ENCODE measurements around the gene PSMG3. TPM values are rescaled to one million over a fixed set of nuclear protein-coding genes. Genes with fewer than 3 reads are reported as not detected.

The PSMG3 gene
- total and polyA plus RNA-seq, 2 experiments from 2014 or later: 28.3 to 84.8 TPM

DNA sequence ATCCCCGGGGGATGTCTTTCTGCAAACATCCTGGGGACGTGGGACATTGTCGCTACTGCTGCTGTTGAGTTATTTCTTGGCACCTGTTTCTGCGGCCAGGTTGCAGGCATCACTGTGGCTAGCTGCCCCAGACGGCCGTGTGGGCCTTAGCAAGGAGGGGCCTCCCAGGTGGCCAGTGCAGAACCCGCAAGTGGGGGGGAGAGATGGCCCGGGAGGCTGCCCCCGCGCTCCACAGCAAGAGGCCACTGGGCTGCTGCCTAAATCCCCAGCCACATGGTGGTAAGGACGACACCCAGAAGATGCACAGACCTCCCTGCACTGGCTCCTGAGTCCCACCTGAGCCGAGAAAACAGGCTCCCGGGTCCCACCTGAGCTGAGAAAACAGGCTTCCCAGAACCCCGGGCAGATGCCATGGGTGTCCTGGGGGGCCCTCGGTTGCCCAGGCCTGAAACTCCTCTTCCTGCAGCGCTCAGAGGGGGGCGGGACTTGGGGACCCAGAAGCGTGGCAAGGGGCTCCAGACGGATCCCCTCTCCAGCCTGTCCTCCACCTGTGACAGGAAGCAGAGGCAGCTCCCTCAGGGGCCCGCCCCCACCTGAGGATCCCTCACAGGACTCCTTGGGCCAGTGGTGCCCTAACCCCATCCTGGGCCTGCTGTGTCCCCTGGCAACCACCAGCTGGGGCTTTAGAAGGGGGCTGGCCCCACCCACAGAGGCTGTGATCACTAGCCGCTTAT lies 40.3 kb downstream of the PSMG3 start:
- Histone ChIP-seq H3K27me3 (ENCODE audit: insufficient read depth) (no peaks in the 10 kb centered on the region), H2AFZ (no peak overlapping the region; the same call in 1 of the 2 replicates), H3K79me2 (replicated peaks; ENCODE audit: insufficient read depth) (peaks cover 34% of the 10 kb centered on the region), H3F3A (replicated peaks; ENCODE audit: low read depth) (0 out of 2 replicates have a peak, but pooled peaks cover 11% of the 10 kb centered on the region), H3K4me3 (peak overlapping the region; percentile 51; the same call in 1 of the 2 replicates), H3K4me1 (ENCODE audit: insufficient read depth) (peaks cover 14% of the 10 kb centered on the region), H3K36me3 (ENCODE audit: insufficient read depth) (no peaks in the 10 kb centered on the region), H4K20me1 (replicated peaks; ENCODE audit: insufficient read depth) (no peaks in the 10 kb centered on the region; the same call in 1 of the 2 replicates), H3K4me2 (no peak overlapping the region), H3K27ac (ENCODE audit: low read depth) (no peak overlapping the region), H3K9me2 (ENCODE audit: insufficient read depth) (no peaks in the 10 kb centered on the region)
- Mint-ChIP-seq H3K27ac (no peak overlapping the region), H3K36me3 (ENCODE audit: low read depth) (no peaks in the 10 kb centered on the region), H3K27me3 (ENCODE audit: insufficient read depth, low read depth, poor library complexity) (peaks cover 28% of the 10 kb centered on the region), H3K4me3 (peak overlapping the region; percentile 70; the same call in 2 of the 3 replicates), H3K9me3 (no peaks in the 10 kb centered on the region), H3K4me1 (peaks cover 31% of the 10 kb centered on the region)
- DNase-seq (ENCODE audit: low spot score): no peak
- TF ChIP-seq ZNF331 (CRISPR knock-in tag; IDR thresholded peaks at IDR 0.05; ENCODE audit: low read depth) (no peak), STAT1 (IDR thresholded peaks at IDR 0.05; ENCODE audit: unreplicated experiment) (no peak), POLR2AphosphoS5 (IDR thresholded peaks at IDR 0.05; ENCODE audit: low read depth) (no peak), JUNB (IDR thresholded peaks at IDR 0.05; ENCODE audit: unreplicated experiment) (no peak), ZNF114 (CRISPR knock-in tag; IDR thresholded peaks at IDR 0.05) (no peak), EZH2phosphoT487 (IDR thresholded peaks at IDR 0.05; ENCODE audit: unreplicated experiment) (no peak)
- TF ChIP-seq, protein P1, sequence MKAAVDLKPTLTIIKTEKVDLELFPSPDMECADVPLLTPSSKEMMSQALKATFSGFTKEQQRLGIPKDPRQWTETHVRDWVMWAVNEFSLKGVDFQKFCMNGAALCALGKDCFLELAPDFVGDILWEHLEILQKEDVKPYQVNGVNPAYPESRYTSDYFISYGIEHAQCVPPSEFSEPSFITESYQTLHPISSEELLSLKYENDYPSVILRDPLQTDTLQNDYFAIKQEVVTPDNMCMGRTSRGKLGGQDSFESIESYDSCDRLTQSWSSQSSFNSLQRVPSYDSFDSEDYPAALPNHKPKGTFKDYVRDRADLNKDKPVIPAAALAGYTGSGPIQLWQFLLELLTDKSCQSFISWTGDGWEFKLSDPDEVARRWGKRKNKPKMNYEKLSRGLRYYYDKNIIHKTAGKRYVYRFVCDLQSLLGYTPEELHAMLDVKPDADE (IDR thresholded peaks at IDR 0.05): no peak
- TF ChIP-seq, protein P2, sequence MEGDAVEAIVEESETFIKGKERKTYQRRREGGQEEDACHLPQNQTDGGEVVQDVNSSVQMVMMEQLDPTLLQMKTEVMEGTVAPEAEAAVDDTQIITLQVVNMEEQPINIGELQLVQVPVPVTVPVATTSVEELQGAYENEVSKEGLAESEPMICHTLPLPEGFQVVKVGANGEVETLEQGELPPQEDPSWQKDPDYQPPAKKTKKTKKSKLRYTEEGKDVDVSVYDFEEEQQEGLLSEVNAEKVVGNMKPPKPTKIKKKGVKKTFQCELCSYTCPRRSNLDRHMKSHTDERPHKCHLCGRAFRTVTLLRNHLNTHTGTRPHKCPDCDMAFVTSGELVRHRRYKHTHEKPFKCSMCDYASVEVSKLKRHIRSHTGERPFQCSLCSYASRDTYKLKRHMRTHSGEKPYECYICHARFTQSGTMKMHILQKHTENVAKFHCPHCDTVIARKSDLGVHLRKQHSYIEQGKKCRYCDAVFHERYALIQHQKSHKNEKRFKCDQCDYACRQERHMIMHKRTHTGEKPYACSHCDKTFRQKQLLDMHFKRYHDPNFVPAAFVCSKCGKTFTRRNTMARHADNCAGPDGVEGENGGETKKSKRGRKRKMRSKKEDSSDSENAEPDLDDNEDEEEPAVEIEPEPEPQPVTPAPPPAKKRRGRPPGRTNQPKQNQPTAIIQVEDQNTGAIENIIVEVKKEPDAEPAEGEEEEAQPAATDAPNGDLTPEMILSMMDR (conservative IDR thresholded peaks at IDR 0.05; ENCODE audit: low read depth in 2 of 2): no peak
- peak; percentile 4; the same call in 1 of the 3 replicates for ATAC-seq

DNA sequence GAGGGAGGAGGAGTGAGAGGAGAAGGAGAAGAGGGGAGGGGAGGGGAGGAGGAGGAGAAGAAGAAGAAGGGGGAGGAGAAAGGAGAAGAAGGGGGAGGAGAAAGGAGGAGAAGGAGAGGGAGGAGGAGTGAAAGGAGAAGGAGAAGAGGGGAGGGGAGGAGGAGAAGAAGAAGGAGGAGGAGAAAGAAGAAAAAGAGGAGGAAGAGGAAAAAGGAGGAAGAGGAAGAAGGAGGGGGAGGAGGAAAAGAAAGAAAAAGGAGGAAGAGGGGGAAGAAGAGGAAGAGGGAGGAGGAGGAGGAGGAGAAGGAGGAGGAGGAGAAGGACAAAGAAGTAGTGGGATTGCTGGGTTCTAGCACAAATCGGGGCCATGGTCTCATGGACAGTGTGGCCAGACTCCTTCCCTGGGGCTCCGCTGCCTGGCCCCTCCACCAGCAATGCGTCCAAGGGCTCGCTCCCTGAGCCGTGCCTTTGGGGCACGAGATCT lies 43.5 kb downstream of the PSMG3 start:
- H2AFZ ChIP-seq: peak overlapping the region; percentile 49; the same call in 1 of the 2 replicates
- H3K9me2 ChIP-seq (ENCODE audit: insufficient read depth): no peaks in the 10 kb centered on the region
- no peak for ATAC-seq
- Mint-ChIP-seq H3K27ac (no peak overlapping the region), H3K4me1 (peaks cover 10% of the 10 kb centered on the region), H3K36me3 (ENCODE audit: low read depth) (no peaks in the 10 kb centered on the region), H3K4me3 (no peak overlapping the region), H3K27me3 (ENCODE audit: insufficient read depth, low read depth, poor library complexity) (peaks cover 16% of the 10 kb centered on the region), H3K9me3 (no peaks in the 10 kb centered on the region)
- no peak overlapping the region for H3K27ac ChIP-seq (ENCODE audit: low read depth)
- no peak overlapping the region for H3K4me3 ChIP-seq
- H3K4me2 ChIP-seq: no peak overlapping the region
- no peaks in the 10 kb centered on the region for H3K27me3 ChIP-seq (ENCODE audit: insufficient read depth)
- H3K79me2 ChIP-seq (replicated peaks; ENCODE audit: insufficient read depth): peaks cover 1% of the 10 kb centered on the region; the same call in 1 of the 2 replicates
- no peaks in the 10 kb centered on the region for H4K20me1 ChIP-seq (replicated peaks; ENCODE audit: insufficient read depth)
- no peak for DNase-seq (ENCODE audit: low spot score)
- no peaks in the 10 kb centered on the region for H3F3A ChIP-seq (replicated peaks; ENCODE audit: low read depth)
- H3K36me3 ChIP-seq (ENCODE audit: insufficient read depth): no peaks in the 10 kb centered on the region
- H3K4me1 ChIP-seq (ENCODE audit: insufficient read depth): no peaks in the 10 kb centered on the region; the same call in 1 of the 2 replicates
- no peak for TF ChIP-seq EZH2phosphoT487 (IDR thresholded peaks at IDR 0.05; ENCODE audit: unreplicated experiment)
- no peak for TF ChIP-seq ZNF114 (CRISPR knock-in tag; IDR thresholded peaks at IDR 0.05)
- no peak for TF ChIP-seq POLR2AphosphoS5 (IDR thresholded peaks at IDR 0.05; ENCODE audit: low read depth)
- no peak for TF ChIP-seq ZNF331 (CRISPR knock-in tag; IDR thresholded peaks at IDR 0.05; ENCODE audit: low read depth)
- TF ChIP-seq, protein P3, sequence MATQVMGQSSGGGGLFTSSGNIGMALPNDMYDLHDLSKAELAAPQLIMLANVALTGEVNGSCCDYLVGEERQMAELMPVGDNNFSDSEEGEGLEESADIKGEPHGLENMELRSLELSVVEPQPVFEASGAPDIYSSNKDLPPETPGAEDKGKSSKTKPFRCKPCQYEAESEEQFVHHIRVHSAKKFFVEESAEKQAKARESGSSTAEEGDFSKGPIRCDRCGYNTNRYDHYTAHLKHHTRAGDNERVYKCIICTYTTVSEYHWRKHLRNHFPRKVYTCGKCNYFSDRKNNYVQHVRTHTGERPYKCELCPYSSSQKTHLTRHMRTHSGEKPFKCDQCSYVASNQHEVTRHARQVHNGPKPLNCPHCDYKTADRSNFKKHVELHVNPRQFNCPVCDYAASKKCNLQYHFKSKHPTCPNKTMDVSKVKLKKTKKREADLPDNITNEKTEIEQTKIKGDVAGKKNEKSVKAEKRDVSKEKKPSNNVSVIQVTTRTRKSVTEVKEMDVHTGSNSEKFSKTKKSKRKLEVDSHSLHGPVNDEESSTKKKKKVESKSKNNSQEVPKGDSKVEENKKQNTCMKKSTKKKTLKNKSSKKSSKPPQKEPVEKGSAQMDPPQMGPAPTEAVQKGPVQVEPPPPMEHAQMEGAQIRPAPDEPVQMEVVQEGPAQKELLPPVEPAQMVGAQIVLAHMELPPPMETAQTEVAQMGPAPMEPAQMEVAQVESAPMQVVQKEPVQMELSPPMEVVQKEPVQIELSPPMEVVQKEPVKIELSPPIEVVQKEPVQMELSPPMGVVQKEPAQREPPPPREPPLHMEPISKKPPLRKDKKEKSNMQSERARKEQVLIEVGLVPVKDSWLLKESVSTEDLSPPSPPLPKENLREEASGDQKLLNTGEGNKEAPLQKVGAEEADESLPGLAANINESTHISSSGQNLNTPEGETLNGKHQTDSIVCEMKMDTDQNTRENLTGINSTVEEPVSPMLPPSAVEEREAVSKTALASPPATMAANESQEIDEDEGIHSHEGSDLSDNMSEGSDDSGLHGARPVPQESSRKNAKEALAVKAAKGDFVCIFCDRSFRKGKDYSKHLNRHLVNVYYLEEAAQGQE (IDR thresholded peaks at IDR 0.05; ENCODE audit: unreplicated experiment): no peak
- no peak for TF ChIP-seq EZH2 (IDR thresholded peaks at IDR 0.05; ENCODE audit: low read depth, unreplicated experiment)
